Stimulated activated CD4-positive, alpha-beta T cell treated with anti-CD3 and anti-CD28 coated beads, Interleukin-12 subunit alpha, Interleukin-12 subunit beta, amount 100 ng/mL, for 4 hours (primary cell): ENCODE measurements around the gene PLPPR2.
A peak's percentile ranks its signal among the peaks of the same experiment; 100 is the strongest.
"Not testable (repeated sequence)": the region's sequence is repeated elsewhere in the genome, so short reads cannot be mapped to it uniquely, and the experiment has no call there.

ENCODE experiments used
- DNase-seq: peaks from one replicate; pipeline ENCODE4 v3.0.0-alpha.2; 2020

The PLPPR2 gene

GRCh38 chr19:11374433-11375142 lies 19.4 kb downstream of the PLPPR2 start, which contains the start of gene SWSAP1:
Gene SWSAP1 (plus strand): TSS chr19:11374666. CDS start chr19:11374681, 15 bp downstream.
- peak; percentile 93 for DNase-seq

GRCh38 chr19:11375143-11375948 lies 20.1 kb downstream of the PLPPR2 start:
- DNase-seq, result peak; percentile 56

GRCh38 chr19:11377237-11377636 lies 22.0 kb downstream of the PLPPR2 start:
- DNase-seq, result no peak

- no peak for DNase-seq
Observed at GRCh38 chr19:11377756-11378155, 22.5 kb downstream of the PLPPR2 start.

- no peak for DNase-seq
Observed at GRCh38 chr19:11378319-11379189, 23.3 kb downstream of the PLPPR2 start.

- DNase-seq, result not testable (repeated sequence)
Observed at GRCh38 chr19:11379269-11379845, 24.1 kb downstream of the PLPPR2 start.

GRCh38 chr19:11379857-11380350 lies 24.7 kb downstream of the PLPPR2 start:
- DNase-seq, result no peak

GRCh38 chr19:11380653-11381537 lies 25.7 kb downstream of the PLPPR2 start:
- peak; percentile 90 for DNase-seq

GRCh38 chr19:11382898-11383705 lies 27.9 kb downstream of the PLPPR2 start:
- peak; percentile 39 for DNase-seq

GRCh38 chr19:11383706-11384048 lies 28.4 kb downstream of the PLPPR2 start:
- no peak for DNase-seq

- no peak for DNase-seq
Observed at GRCh38 chr19:11384778-11385129, 29.5 kb downstream of the PLPPR2 start.

- DNase-seq, result no peak
Observed at GRCh38 chr19:11387162-11388034, 32.2 kb downstream of the PLPPR2 start.

- DNase-seq, result no peak
Observed at GRCh38 chr19:11390359-11390758, 35.1 kb downstream of the PLPPR2 start.

- DNase-seq, result no peak
Observed at GRCh38 chr19:11390933-11391680, 35.9 kb downstream of the PLPPR2 start.

- DNase-seq, result no peak
Observed at GRCh38 chr19:11397089-11397610, 41.9 kb downstream of the PLPPR2 start.

GRCh38 chr19:11399667-11400066 lies 44.4 kb downstream of the PLPPR2 start:
- DNase-seq, result no peak

GRCh38 chr19:11400798-11401197 lies 45.6 kb downstream of the PLPPR2 start:
- no peak for DNase-seq

GRCh38 chr19:11401808-11402543 lies 46.7 kb downstream of the PLPPR2 start:
- no peak for DNase-seq
